ENCODE measurements around the gene PCLO.
"Not testable (repeated sequence)": the region's sequence is repeated elsewhere in the genome, so short reads cannot be mapped to it uniquely, and the experiment has no call there.

PCLO gene

GRCh38 chr7:83130623-83131545 lies 31.8 kb downstream of the PCLO start:
- no peak for DNase-seq (ENCODE audit: low read depth)

GRCh38 chr7:83130191-83130590 lies 32.5 kb downstream of the PCLO start:
- DNase-seq (ENCODE audit: low read depth): no peak

GRCh38 chr7:83119494-83119893 lies 43.2 kb downstream of the PCLO start:
- no peak for DNase-seq (ENCODE audit: low read depth)

- no peak for DNase-seq (ENCODE audit: low read depth)
These were observed 43.7 kb downstream of the PCLO start for GRCh38 chr7:83119026-83119382.

- no peak for DNase-seq (ENCODE audit: low read depth)
These were observed 44.2 kb downstream of the PCLO start for GRCh38 chr7:83118347-83119025.

GRCh38 chr7:83117466-83117865 lies 45.2 kb downstream of the PCLO start:
- DNase-seq (ENCODE audit: low read depth): no peak

GRCh38 chr7:83111391-83111790 lies 51.3 kb downstream of the PCLO start:
- DNase-seq (ENCODE audit: low read depth): no peak

- DNase-seq (ENCODE audit: low read depth): no peak
These were observed 53.3 kb downstream of the PCLO start for GRCh38 chr7:83109352-83109751.

- no peak for DNase-seq (ENCODE audit: low read depth)
These were observed 56.7 kb downstream of the PCLO start for GRCh38 chr7:83105948-83106347.

- no peak for DNase-seq (ENCODE audit: low read depth)
These were observed 57.6 kb downstream of the PCLO start for GRCh38 chr7:83105063-83105462.

- no peak for DNase-seq (ENCODE audit: low read depth)
These were observed 61.2 kb downstream of the PCLO start for GRCh38 chr7:83101530-83101929.

- DNase-seq (ENCODE audit: low read depth): no peak
These were observed 66.6 kb downstream of the PCLO start for GRCh38 chr7:83096065-83096580.

- no peak for DNase-seq (ENCODE audit: low read depth)
These were observed 77.4 kb downstream of the PCLO start for GRCh38 chr7:83085299-83085698.

GRCh38 chr7:83079879-83080278 lies 82.8 kb downstream of the PCLO start:
- not testable (repeated sequence) for DNase-seq (ENCODE audit: low read depth)

- DNase-seq (ENCODE audit: low read depth): no peak
These were observed 85.4 kb downstream of the PCLO start for GRCh38 chr7:83077328-83077727.

- DNase-seq (ENCODE audit: low read depth): no peak
These were observed 89.8 kb downstream of the PCLO start for GRCh38 chr7:83072576-83073517.

- DNase-seq (ENCODE audit: low read depth): no peak
These were observed 97.0 kb downstream of the PCLO start for GRCh38 chr7:83065714-83066113.

- DNase-seq (ENCODE audit: low read depth): no peak
These were observed 102.5 kb downstream of the PCLO start for GRCh38 chr7:83060218-83060617.

GRCh38 chr7:83058667-83059066 lies 104.0 kb downstream of the PCLO start:
- no peak for DNase-seq (ENCODE audit: low read depth)

GRCh38 chr7:83055197-83055596 lies 107.5 kb downstream of the PCLO start:
- DNase-seq (ENCODE audit: low read depth): no peak

- DNase-seq (ENCODE audit: low read depth): no peak
These were observed 108.2 kb downstream of the PCLO start for GRCh38 chr7:83054472-83054871.

- DNase-seq (ENCODE audit: low read depth): no peak
These were observed 108.7 kb downstream of the PCLO start for GRCh38 chr7:83053965-83054364.

Measured in T follicular helper cell (primary cell).